Bronchial epithelial cell (primary cell): ENCODE measurements around the gene IGF1R. TPM values are rescaled to one million over a fixed set of nuclear protein-coding genes. Genes with fewer than 3 reads are reported as not detected.

Source experiments
- DNase-seq: peaks from one replicate; pipeline ENCODE4 v3.0.0-alpha.2; 2010; ENCODE audit warnings: low read depth
- FAIRE-seq: peaks from 2 replicates; lab custom pipeline; 2011; peaks lifted over from hg19 to GRCh38; lab: Jason Lieb, UNC
- H3K27me3 ChIP-seq: 2 replicates; pipeline ENCODE4 v1.5.1; 2011; ENCODE audit warnings: low read length; ENCODE audit not compliant: control insufficient read depth, insufficient read depth
- H3K36me3 ChIP-seq: 2 replicates; pipeline ENCODE4 v1.5.1; 2011; ENCODE audit warnings: low read length; ENCODE audit not compliant: control insufficient read depth, insufficient read depth
- H3K4me3 ChIP-seq: 2 replicates; pipeline ENCODE4 v1.5.1; 2011; ENCODE audit warnings: mild to moderate bottlenecking, low read depth, low read length, control low read depth
- total RNA-seq: library from RNA; depleted of rRNA; stranded (reverse); fragments of >200 nt; gene quantifications from 2 replicates; pipeline ENCODE4 v1.2.1, GENCODE V29; 2014
- TF ChIP-seq, protein P1 (sequence below): IDR thresholded peaks from 2 replicates; pipeline ENCODE4 v1.5.1; 2011; ENCODE audit warnings: mild to moderate bottlenecking, moderate library complexity, low read length, control low read depth, inconsistent platforms; ENCODE audit not compliant: insufficient read depth, severe bottlenecking

IGF1R gene
- total RNA-seq, 1 donor from 2014 or later, result 39.5 TPM

GRCh38 chr15:98772895-98773294 lies 124.6 kb downstream of the IGF1R start:
- H3K36me3 ChIP-seq, result peaks cover 1% of the 10 kb centered on the region
- TF ChIP-seq, protein P1, sequence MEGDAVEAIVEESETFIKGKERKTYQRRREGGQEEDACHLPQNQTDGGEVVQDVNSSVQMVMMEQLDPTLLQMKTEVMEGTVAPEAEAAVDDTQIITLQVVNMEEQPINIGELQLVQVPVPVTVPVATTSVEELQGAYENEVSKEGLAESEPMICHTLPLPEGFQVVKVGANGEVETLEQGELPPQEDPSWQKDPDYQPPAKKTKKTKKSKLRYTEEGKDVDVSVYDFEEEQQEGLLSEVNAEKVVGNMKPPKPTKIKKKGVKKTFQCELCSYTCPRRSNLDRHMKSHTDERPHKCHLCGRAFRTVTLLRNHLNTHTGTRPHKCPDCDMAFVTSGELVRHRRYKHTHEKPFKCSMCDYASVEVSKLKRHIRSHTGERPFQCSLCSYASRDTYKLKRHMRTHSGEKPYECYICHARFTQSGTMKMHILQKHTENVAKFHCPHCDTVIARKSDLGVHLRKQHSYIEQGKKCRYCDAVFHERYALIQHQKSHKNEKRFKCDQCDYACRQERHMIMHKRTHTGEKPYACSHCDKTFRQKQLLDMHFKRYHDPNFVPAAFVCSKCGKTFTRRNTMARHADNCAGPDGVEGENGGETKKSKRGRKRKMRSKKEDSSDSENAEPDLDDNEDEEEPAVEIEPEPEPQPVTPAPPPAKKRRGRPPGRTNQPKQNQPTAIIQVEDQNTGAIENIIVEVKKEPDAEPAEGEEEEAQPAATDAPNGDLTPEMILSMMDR, result no peak
- H3K27me3 ChIP-seq, result no peaks in the 10 kb centered on the region
- H3K4me3 ChIP-seq, result no peak overlapping the region
- DNase-seq (no peak), FAIRE-seq (no peak)

GRCh38 chr15:98773616-98774015 lies 125.3 kb downstream of the IGF1R start:
- DNase-seq (no peak), FAIRE-seq (no peak)
- TF ChIP-seq, protein P1, result no peak
- Histone ChIP-seq H3K4me3 (no peak overlapping the region), H3K36me3 (peaks cover 1% of the 10 kb centered on the region), H3K27me3 (no peaks in the 10 kb centered on the region)

DNA sequence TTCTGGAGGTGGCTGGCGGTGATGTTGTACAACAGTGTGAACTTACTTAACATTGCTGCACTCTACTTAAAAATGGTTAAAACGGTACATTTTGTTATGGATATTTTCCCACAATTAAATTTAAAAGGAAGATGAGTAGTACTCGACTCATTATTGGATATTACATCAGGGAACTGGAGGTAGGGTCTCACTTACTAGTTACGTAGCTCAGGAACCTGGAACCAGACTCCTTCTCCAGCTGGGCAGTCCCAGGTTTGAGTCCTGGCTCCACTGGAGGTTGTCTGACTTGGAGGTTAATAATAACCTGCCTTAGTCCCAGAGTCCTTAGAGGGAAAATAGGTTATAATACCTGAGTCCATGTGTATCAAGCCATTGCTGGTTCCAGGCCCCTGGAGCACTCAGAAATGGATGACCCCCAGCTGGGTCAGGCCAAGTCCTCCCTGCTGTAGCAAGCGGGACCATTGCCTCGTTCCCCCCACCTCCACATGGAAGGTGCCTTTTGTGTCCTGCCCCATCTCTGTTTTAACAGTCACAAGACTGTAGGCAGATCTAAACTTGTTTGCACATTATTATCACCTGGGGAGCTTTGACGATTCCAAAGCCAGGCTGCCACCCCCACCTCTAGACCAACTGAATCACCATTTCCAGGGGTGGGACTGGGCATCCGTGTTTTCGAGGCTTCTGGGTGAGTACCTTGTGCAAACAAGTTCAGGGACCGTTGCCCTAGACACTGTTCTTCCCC lies 126.6 kb downstream of the IGF1R start:
- FAIRE-seq, result no peak
- Histone ChIP-seq H3K27me3 (no peaks in the 10 kb centered on the region), H3K4me3 (no peak overlapping the region), H3K36me3 (peaks cover 1% of the 10 kb centered on the region)
- TF ChIP-seq, protein P1, result no peak
- peak; percentile 98 for DNase-seq

DNA sequence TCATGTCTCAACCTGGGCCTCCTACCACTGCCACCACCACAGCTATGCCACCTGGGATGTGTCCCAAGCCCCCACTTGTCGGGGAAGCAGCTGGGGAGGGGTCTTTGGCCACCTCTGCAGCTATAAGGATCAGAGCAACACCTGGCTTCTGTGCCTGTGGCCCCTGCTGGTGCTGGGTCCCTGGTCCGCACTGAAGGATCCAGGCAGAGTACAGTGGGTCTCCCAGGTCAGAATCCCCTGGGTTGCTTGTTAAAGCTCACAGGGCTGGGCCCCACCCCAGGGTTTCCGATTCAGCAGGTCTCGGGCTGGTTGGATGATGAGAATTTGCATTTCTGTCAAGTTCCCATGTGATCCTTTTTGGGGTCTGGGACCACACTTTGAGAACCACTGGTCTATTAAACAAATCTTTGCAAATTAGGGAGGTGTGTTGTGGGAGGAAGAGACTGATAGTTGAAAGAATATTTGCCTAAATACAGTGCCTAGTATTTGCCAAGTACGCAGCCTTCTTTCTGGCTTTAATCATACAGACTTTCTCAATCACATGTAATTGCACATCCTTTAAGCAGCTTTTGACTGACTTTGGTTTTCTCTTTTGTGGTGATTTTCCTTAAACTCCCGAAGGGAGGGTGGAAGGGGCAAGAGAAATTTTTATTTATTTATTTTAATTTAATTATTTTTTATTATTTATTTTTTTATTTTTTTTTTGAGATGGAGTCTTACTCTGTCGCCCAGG lies 127.3 kb downstream of the IGF1R start:
- no peak for FAIRE-seq
- TF ChIP-seq, protein P1, result no peak
- no peak for DNase-seq
- H3K4me3 ChIP-seq, result no peak overlapping the region
- peaks cover 1% of the 10 kb centered on the region for H3K36me3 ChIP-seq
- H3K27me3 ChIP-seq, result no peaks in the 10 kb centered on the region

DNA sequence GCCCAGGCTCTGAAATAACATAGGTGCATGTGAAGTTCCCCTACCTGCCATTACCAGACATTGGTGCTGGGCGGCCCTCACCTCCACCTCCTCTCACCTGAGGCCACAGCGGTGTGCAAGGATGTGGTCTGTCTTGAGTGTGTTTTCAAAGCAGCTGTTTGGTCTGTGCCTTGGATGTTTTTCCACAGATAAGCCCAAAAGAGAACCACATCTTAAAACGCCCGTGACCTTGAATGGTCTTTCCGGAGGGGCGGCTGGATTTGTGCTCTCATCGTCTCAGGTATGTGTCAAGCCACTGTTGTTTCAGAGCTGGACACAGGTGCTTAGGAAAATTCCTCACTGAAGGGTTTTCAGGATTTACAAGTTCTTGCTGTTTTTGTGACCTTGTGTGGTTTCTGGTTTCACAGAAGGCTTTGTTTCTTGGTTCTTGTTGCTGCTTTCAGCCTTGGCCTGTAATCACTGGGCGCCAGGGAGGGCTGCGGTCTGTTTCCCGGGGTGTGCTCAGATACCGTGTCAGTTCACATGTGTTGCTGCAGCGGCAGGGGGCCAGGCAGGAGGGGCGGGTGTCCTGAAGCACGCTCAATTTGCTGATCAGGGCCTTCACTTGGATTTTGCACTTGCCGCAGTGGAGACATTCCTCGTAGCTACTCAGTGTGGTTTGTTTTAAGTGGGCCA lies 128.4 kb downstream of the IGF1R start:
- Histone ChIP-seq H3K4me3 (no peak overlapping the region), H3K36me3 (peaks cover 1% of the 10 kb centered on the region), H3K27me3 (no peaks in the 10 kb centered on the region)
- DNase-seq (no peak), FAIRE-seq (no peak)
- TF ChIP-seq, protein P1, result no peak
